RWPE1 (cell line): ENCODE data around the gene MYB.

Experiments used
- CTCF ChIA-PET: fragments of 350-600 bp; sonication (Branson Sonifier 250); formaldehyde crosslinking; extraction: SDS; loops from one replicate; lab custom pipeline; 2021; lab: Yijun Ruan, JAX
- POLR2A ChIA-PET: fragments of 400-600 bp; formaldehyde crosslinking; extraction: SDS; loops from one replicate; lab custom pipeline; 2020; ENCODE audit warnings: antibody characterized with exemption; ENCODE audit not compliant: low non-redundant PET; lab: Yijun Ruan, JAX
- DNase-seq: peaks from one replicate; pipeline ENCODE4 v3.0.0; 2012; ENCODE audit warnings: low spot score
- H3K27ac ChIP-seq: fragments of 450-650 bp; 2 replicates; pipeline ENCODE4 v1.5.1; 2017
- CTCF ChIP-seq: fragments of 450-650 bp; conservative IDR thresholded peaks from 2 replicates; pipeline ENCODE4 v1.5.1; 2017; ENCODE audit warnings: low read depth, mild to moderate bottlenecking

MYB gene

GRCh38 chr6:135165031-135165430, 16.1 kb upstream of the MYB start:
- H3K27ac ChIP-seq: no peak overlapping the region
- DNase-seq: no peak
- ChIA-PET POLR2A (no interaction called here), CTCF (interaction anchor here (0.6 to 0.7 kb wide), 2 partner anchors 19 to 56 kb away, joined by 3 to 4 read pairs; no protein-coding TSS in a partner anchor)
- TF ChIP-seq CTCF: no peak

GRCh38 chr6:135166515-135166914, 14.6 kb upstream of the MYB start:
- ChIA-PET POLR2A (no interaction called here), CTCF (no interaction called here)
- no peak overlapping the region for H3K27ac ChIP-seq
- no peak for DNase-seq
- no peak for TF ChIP-seq CTCF

- POLR2A ChIA-PET: no interaction called here
- DNase-seq: no peak
- CTCF ChIA-PET: no interaction called here
- no peak overlapping the region for H3K27ac ChIP-seq
- TF ChIP-seq CTCF: no peak
Measured at GRCh38 chr6:135167617-135168016, 13.5 kb upstream of the MYB start.

- no peak for TF ChIP-seq CTCF
- no peak overlapping the region for H3K27ac ChIP-seq
- CTCF ChIA-PET: interaction anchor here (0.6 kb wide), 1 partner anchor 1137 kb away, joined by 3 read pairs; no protein-coding TSS in a partner anchor
- POLR2A ChIA-PET: no interaction called here
- no peak for DNase-seq
Measured at GRCh38 chr6:135168766-135169165, 12.3 kb upstream of the MYB start.

- ChIA-PET CTCF (no interaction called here), POLR2A (no interaction called here)
- DNase-seq: no peak
- no peak overlapping the region for H3K27ac ChIP-seq
- no peak for TF ChIP-seq CTCF
Measured at GRCh38 chr6:135170238-135170637, 10.9 kb upstream of the MYB start.

- ChIA-PET POLR2A (no interaction called here), CTCF (no interaction called here)
- no peak overlapping the region for H3K27ac ChIP-seq
- DNase-seq: no peak
- TF ChIP-seq CTCF: no peak
Measured at GRCh38 chr6:135170849-135171248, 10.3 kb upstream of the MYB start.
